ENCODE results near the gene CASQ2.

GRCh38 chr1:115682792-115683191 is 85.7 kb downstream of the CASQ2 start:
- no peak for TF ChIP-seq CTCF (conservative IDR thresholded peaks at IDR 0.05; ENCODE audit: low read depth, low read length)
- no peak for TF ChIP-seq POLR2A (IDR thresholded peaks at IDR 0.05; ENCODE audit: low read depth, low read length)
- TF ChIP-seq USF2 (IDR thresholded peaks at IDR 0.05; ENCODE audit: low read depth, low read length) = no peak
- no peak for TF ChIP-seq CHD1 (IDR thresholded peaks at IDR 0.05; ENCODE audit: low read depth, low read length)
- TF ChIP-seq RAD21 (IDR thresholded peaks at IDR 0.05; ENCODE audit: low read length) = no peak
- TF ChIP-seq CEBPB (IDR thresholded peaks at IDR 0.05; ENCODE audit: low read depth, low read length) = no peak
- TF ChIP-seq BHLHE40 (IDR thresholded peaks at IDR 0.05; ENCODE audit: low read depth, low read length) = no peak
- no peak for TF ChIP-seq SMC3 (IDR thresholded peaks at IDR 0.05; ENCODE audit: low read depth, low read length)
- TF ChIP-seq MAFK (IDR thresholded peaks at IDR 0.05; ENCODE audit: low read depth, low read length) = no peak
- no peak for TF ChIP-seq ELK1 (IDR thresholded peaks at IDR 0.05; ENCODE audit: borderline replicate concordance, low read depth, low read length)
- TF ChIP-seq MAZ (IDR thresholded peaks at IDR 0.05; ENCODE audit: borderline replicate concordance, low read depth, low read length) = no peak

Data from IMR-90 (cell line).